B cell (primary cell): ENCODE data around the gene PGK2. TPM values are rescaled to one million over a fixed set of nuclear protein-coding genes. Genes with fewer than 3 reads are reported as not detected.

Source experiments
- ATAC-seq: fragments of 200-7000 bp; cut with Tn5 transposase; one replicate; pipeline ENCODE4 v1.10.0; 2021; ENCODE audit warnings: low read depth, mild to moderate bottlenecking, moderate number of reproducible peaks, moderate library complexity
- CTCF ChIA-PET: fragments of 350-600 bp; sonication (Branson Sonifier 250); formaldehyde crosslinking; loops from one replicate; lab custom pipeline; 2021; ENCODE audit warnings: antibody characterized with exemption, inconsistent platforms; lab: Charles Lee
- POLR2A ChIA-PET: fragments of 350-600 bp; sonication (Branson Sonifier 250); formaldehyde crosslinking; loops from one replicate; lab custom pipeline; 2021; ENCODE audit warnings: antibody characterized with exemption; lab: Charles Lee
- DNase-seq: peaks from one replicate; pipeline ENCODE4 v3.0.0; 2013
- H2AFZ ChIP-seq: 2 replicates; pipeline ENCODE4 v1.6.1; 2012; ENCODE audit warnings: mild to moderate bottlenecking, low read depth, low read length; ENCODE audit not compliant: insufficient read depth, poor library complexity, severe bottlenecking
- H3K27ac ChIP-seq, 2 donors: 1 replicate in 1 of 2; 2 replicates in 1 of 2; pipeline ENCODE4 v1.5.1; 2012 to 2013; ENCODE audit warnings: low read length in 2 of 2, mild to moderate bottlenecking in 2 of 2, moderate library complexity in 1 of 2
- H3K27me3 ChIP-seq, 4 experiments: fragments of 200-600 bp in 1 of 4; sonication (generic) in 1 of 4; replicated peaks in 1 of 4; 1 replicate in 2 of 4; 2 replicates in 2 of 4; pipeline versions ENCODE4 v1.6.1 to v1.7.0; 2013 to 2016; ENCODE audit warnings: low read length in 3 of 4, mild to moderate bottlenecking in 2 of 4, mixed read lengths in 1 of 4, moderate library complexity in 1 of 4; ENCODE audit not compliant: insufficient read depth in 4 of 4, control insufficient read depth in 3 of 4; ENCODE audit errors: control extremely low read depth in 1 of 4
- H3K36me3 ChIP-seq, 2 experiments: replicated peaks in 1 of 2; 1 replicate in 1 of 2; 2 replicates in 1 of 2; pipeline versions ENCODE4 v1.6.1 to v1.7.1; 2013; ENCODE audit warnings: low read length in 1 of 2; ENCODE audit not compliant: insufficient read depth in 2 of 2, control insufficient read depth in 1 of 2; ENCODE audit errors: control extremely low read depth in 1 of 2, extremely low read depth in 1 of 2
- H3K4me1 ChIP-seq, 2 donors: fragments of 200-600 bp in 1 of 2; sonication (generic) in 1 of 2; 1 replicate in 1 of 2; 2 replicates in 1 of 2; pipeline versions ENCODE4 v1.5.1 to v1.6.1; 2013 to 2017; ENCODE audit warnings: low read length in 2 of 2; ENCODE audit not compliant: control insufficient read depth in 2 of 2, insufficient read depth in 2 of 2
- H3K4me2 ChIP-seq: replicated peaks from 2 replicates; pipeline ENCODE3; 2012; ENCODE audit warnings: mild to moderate bottlenecking, low read depth, low read length; ENCODE audit not compliant: poor library complexity, severe bottlenecking
- H3K4me3 ChIP-seq, 5 experiments: fragments of 200-600 bp in 1 of 5; sonication (generic) in 1 of 5; 1 replicate in 3 of 5; 2 replicates in 2 of 5; pipeline versions ENCODE4 v1.5.1 to v1.7.0; 2011 to 2016; ENCODE audit warnings: low read length in 4 of 5, mild to moderate bottlenecking in 4 of 5, low read depth in 2 of 5, control low read depth in 1 of 5, moderate library complexity in 1 of 5; ENCODE audit not compliant: insufficient read depth in 1 of 5; ENCODE audit errors: control extremely low read depth in 1 of 5, extremely low read depth in 1 of 5
- H3K79me2 ChIP-seq: fragments of 200-600 bp; sonication (generic); one replicate; pipeline ENCODE4 v1.6.0; 2016; ENCODE audit warnings: low read length; ENCODE audit not compliant: control insufficient read depth, insufficient read depth
- H3K9ac ChIP-seq: fragments of 200-600 bp; sonication (generic); 2 replicates; pipeline ENCODE4 v1.6.1; 2017; ENCODE audit warnings: mild to moderate bottlenecking, low read length, moderate library complexity
- H3K9me3 ChIP-seq, 3 donors: one replicate each; pipeline versions ENCODE4 v1.6.1 to v1.7.1; 2013; ENCODE audit warnings: low read length in 2 of 3; ENCODE audit not compliant: control insufficient read depth in 2 of 3, insufficient read depth in 1 of 3; ENCODE audit errors: control extremely low read depth in 1 of 3
- H4K20me1 ChIP-seq: 2 replicates; pipeline ENCODE4 v1.6.0; 2012; ENCODE audit warnings: mild to moderate bottlenecking, low read length; ENCODE audit not compliant: insufficient read depth, control insufficient read depth, poor library complexity, severe bottlenecking
- H3K27ac Mint-ChIP-seq: one replicate; pipeline ENCODE4 v1.8.0; 2021; ENCODE audit warnings: mixed read lengths
- H3K27me3 Mint-ChIP-seq: one replicate; pipeline ENCODE4 v1.8.0; 2021; ENCODE audit warnings: mixed read lengths
- H3K4me1 Mint-ChIP-seq: one replicate; pipeline ENCODE4 v1.8.0; 2021; ENCODE audit warnings: mixed read lengths
- H3K4me3 Mint-ChIP-seq: one replicate; pipeline ENCODE4 v1.8.0; 2021; ENCODE audit warnings: mixed read lengths
- H3K9me3 Mint-ChIP-seq: one replicate; pipeline ENCODE4 v1.8.0; 2022; ENCODE audit warnings: mixed read lengths; ENCODE audit not compliant: insufficient read depth
- CTCF ChIP-seq: fragments of 200-600 bp; IDR thresholded peaks from one replicate; pipeline ENCODE4 v1.8.0; 2022; ENCODE audit warnings: antibody characterized with exemption, mild to moderate bottlenecking
- EZH2 ChIP-seq: IDR thresholded peaks from 2 replicates; pipeline ENCODE4 v1.6.1; 2012; ENCODE audit warnings: borderline replicate concordance, low read depth, mild to moderate bottlenecking, moderate library complexity, low read length; ENCODE audit not compliant: insufficient read depth, poor library complexity, severe bottlenecking
- WGBS: methylation state at CpG from one replicate; pipeline ENCODE4 v1.1.5; 2013; ENCODE audit warnings: missing lambda C conversion rate; ENCODE audit not compliant: insufficient coverage; 5-methylcytosine and 5-hydroxymethylcytosine counted together
- intact Hi-C: fragments of 100-400 bp; cut with micrococcal nuclease; formaldehyde crosslinking; loops from one replicate; pipeline ENCODE4 v1.10.0; 2022
- polyA plus RNA-seq: library from polyadenylated mRNA; depleted of rRNA; stranded (reverse); fragments of >200 nt; gene quantifications from 2 replicates; pipeline ENCODE4 v1.2.3, GENCODE V29; 2012
- total RNA-seq, 2 donors: library from RNA; stranded (reverse); fragments of 120-200 nt in 1 of 2; gene quantifications; 1 replicate in 1 of 2; 2 replicates in 1 of 2; pipeline versions ENCODE4 v1.2.3 to v1.2.4, GENCODE V29; 2013 to 2022

The PGK2 gene
- total and polyA plus RNA-seq, 2 donors (not counting 1 experiment from before 2014, with no cell fraction given) = not detected

GRCh38 chr6:49743429-49743828, 43.7 kb downstream of the PGK2 start:
- WGBS = no CpG with 5 or more reads among the region's 4 CpGs
- intact Hi-C loops = no loop called here
- no peaks in the 10 kb centered on the region for H3K27me3 ChIP-seq
- no peak overlapping the region for H3K4me2 ChIP-seq
- ChIA-PET CTCF (no interaction called here), POLR2A (no interaction called here)
- H3K9me3 ChIP-seq = no peaks in the 10 kb centered on the region
- no peak overlapping the region for H3K27ac ChIP-seq
- Mint-ChIP-seq H3K27me3 (no peaks in the 10 kb centered on the region), H3K4me1 (no peaks in the 10 kb centered on the region), H3K4me3 (no peak overlapping the region), H3K27ac (no peak overlapping the region), H3K9me3 (peaks cover 2% of the 10 kb centered on the region)
- no peak overlapping the region for H2AFZ ChIP-seq
- TF ChIP-seq CTCF (no peak), EZH2 (no peak)
- no peaks in the 10 kb centered on the region for H3K4me1 ChIP-seq
- H3K79me2 ChIP-seq = no peaks in the 10 kb centered on the region
- no peak overlapping the region for H3K4me3 ChIP-seq
- no peaks in the 10 kb centered on the region for H4K20me1 ChIP-seq
- ATAC-seq (no peak), DNase-seq (no peak)
- H3K36me3 ChIP-seq = no peaks in the 10 kb centered on the region
- H3K9ac ChIP-seq = no peak overlapping the region

DNA sequence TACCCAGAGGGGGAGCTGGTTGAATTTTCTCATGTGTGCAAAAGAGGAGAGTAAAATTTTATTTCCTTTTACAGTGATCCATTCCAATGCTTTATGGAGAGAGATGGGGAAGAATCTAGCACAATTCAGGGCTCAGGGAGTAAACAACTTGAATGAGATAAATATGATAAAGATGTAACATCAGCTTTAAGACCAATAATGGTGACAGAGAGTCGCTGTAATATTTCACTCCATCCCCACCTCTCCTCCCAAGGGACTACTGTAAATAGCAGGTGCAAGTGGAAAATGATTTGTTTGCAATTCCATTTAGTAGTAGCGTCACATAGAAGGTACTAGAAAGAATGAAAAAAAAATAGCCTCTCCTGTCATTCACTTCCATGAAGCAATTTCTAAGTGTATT, 47.7 kb downstream of the PGK2 start:
- no CpG with 5 or more reads among the region's 2 CpGs for WGBS
- peaks cover 2% of the 10 kb centered on the region for H3K9me3 Mint-ChIP-seq
- H3K27me3 Mint-ChIP-seq = no peaks in the 10 kb centered on the region
- Histone ChIP-seq H3K27ac (no peak overlapping the region), H3K9ac (no peak overlapping the region), H3K4me3 (no peak overlapping the region), H3K79me2 (no peaks in the 10 kb centered on the region), H3K9me3 (no peaks in the 10 kb centered on the region), H3K36me3 (no peaks in the 10 kb centered on the region), H3K27me3 (no peaks in the 10 kb centered on the region), H3K4me2 (no peak overlapping the region), H4K20me1 (no peaks in the 10 kb centered on the region), H2AFZ (no peak overlapping the region), H3K4me1 (no peaks in the 10 kb centered on the region)
- no peak for TF ChIP-seq EZH2
- no peak for TF ChIP-seq CTCF
- ChIA-PET CTCF (no interaction called here), POLR2A (no interaction called here)
- ATAC-seq (no peak), DNase-seq (no peak)
- no peaks in the 10 kb centered on the region for H3K4me1 Mint-ChIP-seq
- intact Hi-C loops = no loop called here
- H3K27ac Mint-ChIP-seq = no peak overlapping the region
- no peak overlapping the region for H3K4me3 Mint-ChIP-seq
